OCI-LY3 (cell line): ENCODE measurements around the gene CYP8B1.

Experiments used
- H2AFZ ChIP-seq: fragments of 200-600, 300-600 bp; shearing (Covaris generic); 2 replicates; pipeline ENCODE4 v1.6.0; 2014; ENCODE audit warnings: antibody characterized with exemption, low read depth, low read length
- H3K27ac ChIP-seq: fragments of 200-600, 300-600 bp; sonication (generic); 2 replicates; pipeline ENCODE4 v1.5.1; 2014; ENCODE audit warnings: mild to moderate bottlenecking, low read length, moderate library complexity, mixed read lengths
- H3K27me3 ChIP-seq: fragments of 200-600, 300-600 bp; sonication (generic); 2 replicates; pipeline ENCODE4 v1.6.1; 2014; ENCODE audit warnings: low read depth, low read length, mixed read lengths
- H3K36me3 ChIP-seq: fragments of 200-600, 300-600 bp; sonication (generic); replicated peaks from 2 replicates; pipeline ENCODE3; 2014; ENCODE audit warnings: low read depth, low read length, mixed read lengths
- H3K4me1 ChIP-seq: fragments of 300-600, 200-600 bp; sonication (generic); 2 replicates; pipeline ENCODE4 v1.6.1; 2014; ENCODE audit warnings: low read length, mixed read lengths
- H3K4me2 ChIP-seq: fragments of 200-600, 300-600 bp; sonication (generic); 2 replicates; pipeline ENCODE4 v1.6.1; 2014; ENCODE audit warnings: low read length, mixed read lengths
- H3K4me3 ChIP-seq: fragments of 300-600, 200-600 bp; sonication (generic); 2 replicates; pipeline ENCODE4 v1.5.1; 2014; ENCODE audit warnings: antibody characterized with exemption, mild to moderate bottlenecking, low read length, moderate library complexity
- H3K79me2 ChIP-seq: fragments of 300-600, 200-600 bp; shearing (Covaris generic); 2 replicates; pipeline ENCODE4 v1.6.1; 2014; ENCODE audit warnings: mild to moderate bottlenecking, low read length, mixed read lengths
- H3K9ac ChIP-seq: fragments of 300-600, 200-600 bp; shearing (Covaris generic); 2 replicates; pipeline ENCODE4 v1.6.0; 2014; ENCODE audit warnings: mild to moderate bottlenecking, low read length, moderate library complexity
- H3K9me3 ChIP-seq: fragments of 200-600, 300-600 bp; shearing (Covaris generic); 2 replicates; pipeline ENCODE4 v1.6.1; 2014; ENCODE audit warnings: low read length, mixed read lengths; ENCODE audit not compliant: insufficient read depth
- H4K20me1 ChIP-seq: fragments of 200-600, 300-600 bp; sonication (generic); 2 replicates; pipeline ENCODE4 v1.6.1; 2016; ENCODE audit warnings: low read length, mixed read lengths; ENCODE audit not compliant: insufficient read depth
- CTCF ChIP-seq: fragments of 200-600, 300-600 bp; sonication (generic); IDR thresholded peaks from 2 replicates; pipeline ENCODE4 v1.5.1; 2014; ENCODE audit warnings: antibody characterized with exemption, low read length, low read depth
- EZH2phosphoT487 ChIP-seq: fragments of 200-600 bp; shearing (Covaris generic); IDR thresholded peaks from 2 replicates; pipeline ENCODE4 v1.6.1; 2018; ENCODE audit warnings: antibody characterized with exemption, mixed run types, low read depth

CYP8B1 gene

DNA sequence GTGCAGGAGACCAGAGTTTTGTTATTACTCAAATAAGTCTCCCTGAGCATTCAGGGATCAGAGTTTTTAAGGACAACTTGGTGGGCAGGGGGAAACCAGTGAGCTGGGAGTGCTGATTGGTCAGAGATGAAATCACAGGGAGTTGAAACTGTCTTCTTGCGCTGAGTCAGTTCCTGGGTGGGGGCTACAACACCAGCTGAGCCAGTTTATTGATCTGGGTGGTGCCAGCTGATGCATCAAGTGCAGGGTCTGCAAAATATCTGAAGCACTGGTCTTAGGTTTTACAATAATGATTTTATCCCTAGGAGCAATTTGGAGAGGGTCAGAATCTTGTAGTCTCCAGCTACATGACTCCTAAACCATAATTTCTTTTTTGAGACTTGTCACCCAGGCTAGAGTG lies 16.5 kb upstream of the CYP8B1 start:
- H4K20me1 ChIP-seq, result no peaks in the 10 kb centered on the region
- no peak for TF ChIP-seq EZH2phosphoT487
- TF ChIP-seq CTCF, result no peak
- H3K27me3 ChIP-seq, result peaks cover 12% of the 10 kb centered on the region; the same call in 1 of the 2 replicates
- no peak overlapping the region for H2AFZ ChIP-seq
- H3K27ac ChIP-seq, result no peak overlapping the region
- H3K79me2 ChIP-seq, result no peaks in the 10 kb centered on the region
- no peaks in the 10 kb centered on the region for H3K9me3 ChIP-seq
- H3K4me2 ChIP-seq, result no peak overlapping the region
- no peak overlapping the region for H3K4me3 ChIP-seq
- no peaks in the 10 kb centered on the region for H3K36me3 ChIP-seq
- H3K9ac ChIP-seq, result no peak overlapping the region
- no peaks in the 10 kb centered on the region for H3K4me1 ChIP-seq

GRCh38 chr3:42891042-42891441 lies 15.4 kb upstream of the CYP8B1 start:
- no peaks in the 10 kb centered on the region for H3K36me3 ChIP-seq
- H3K4me1 ChIP-seq, result no peaks in the 10 kb centered on the region
- H3K27ac ChIP-seq, result no peak overlapping the region
- no peak overlapping the region for H3K4me2 ChIP-seq
- peaks cover 14% of the 10 kb centered on the region; the same call in 1 of the 2 replicates for H3K27me3 ChIP-seq
- no peaks in the 10 kb centered on the region for H4K20me1 ChIP-seq
- H3K79me2 ChIP-seq, result no peaks in the 10 kb centered on the region
- no peak overlapping the region for H2AFZ ChIP-seq
- H3K9me3 ChIP-seq, result no peaks in the 10 kb centered on the region
- no peak overlapping the region for H3K4me3 ChIP-seq
- H3K9ac ChIP-seq, result no peak overlapping the region
- TF ChIP-seq EZH2phosphoT487, result no peak
- no peak for TF ChIP-seq CTCF

- H3K4me2 ChIP-seq, result no peak overlapping the region
- H3K4me3 ChIP-seq, result no peak overlapping the region
- no peaks in the 10 kb centered on the region for H3K79me2 ChIP-seq
- H3K9me3 ChIP-seq, result no peaks in the 10 kb centered on the region
- peaks cover 7% of the 10 kb centered on the region; the same call in 1 of the 2 replicates for H3K27me3 ChIP-seq
- no peak overlapping the region for H3K9ac ChIP-seq
- TF ChIP-seq EZH2phosphoT487 (no peak), CTCF (no peak)
- H2AFZ ChIP-seq, result no peak overlapping the region
- no peaks in the 10 kb centered on the region for H3K36me3 ChIP-seq
- no peaks in the 10 kb centered on the region for H4K20me1 ChIP-seq
- H3K4me1 ChIP-seq, result no peaks in the 10 kb centered on the region
- no peak overlapping the region for H3K27ac ChIP-seq
Observed at GRCh38 chr3:42887084-42887483, 11.4 kb upstream of the CYP8B1 start.

DNA sequence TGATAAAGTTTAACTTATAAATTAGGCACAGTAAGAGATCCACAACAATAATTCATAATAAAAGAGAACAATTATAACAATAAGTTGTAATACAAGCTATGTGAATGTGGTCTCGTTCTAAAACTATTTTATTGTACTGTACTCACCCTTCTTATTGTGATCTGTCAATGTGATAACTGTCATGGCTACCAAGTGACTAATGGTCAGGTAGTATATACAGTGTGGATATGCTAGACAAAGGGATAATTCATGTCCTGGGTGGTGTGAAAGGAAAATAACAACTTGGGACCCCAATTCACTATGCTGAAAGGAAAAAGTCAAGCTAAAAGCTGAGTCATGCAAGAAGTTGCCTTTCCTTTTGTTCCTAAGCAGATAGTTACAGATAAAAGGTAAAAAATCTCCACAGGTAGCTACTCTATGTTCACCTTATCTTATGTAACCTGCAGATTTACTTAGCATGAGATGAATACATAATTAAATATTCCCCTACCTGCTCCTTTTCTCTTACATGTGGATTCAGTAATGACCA lies 10.7 kb upstream of the CYP8B1 start:
- no peak overlapping the region for H2AFZ ChIP-seq
- no peak overlapping the region for H3K4me2 ChIP-seq
- no peak overlapping the region for H3K27ac ChIP-seq
- TF ChIP-seq CTCF, result no peak
- no peaks in the 10 kb centered on the region for H3K79me2 ChIP-seq
- peaks cover 7% of the 10 kb centered on the region; the same call in 1 of the 2 replicates for H3K27me3 ChIP-seq
- H3K36me3 ChIP-seq, result no peaks in the 10 kb centered on the region
- peaks cover 4% of the 10 kb centered on the region for H3K4me1 ChIP-seq
- no peak overlapping the region for H3K4me3 ChIP-seq
- H4K20me1 ChIP-seq, result no peaks in the 10 kb centered on the region
- no peaks in the 10 kb centered on the region for H3K9me3 ChIP-seq
- H3K9ac ChIP-seq, result no peak overlapping the region
